K562 (cell line): ENCODE results near the gene SMG1. TPM values are rescaled to one million over a fixed set of nuclear protein-coding genes. Genes with fewer than 3 reads are reported as not detected.
"Not testable (repeated sequence)": the region's sequence is repeated elsewhere in the genome, so short reads cannot be mapped to it uniquely, and the experiment has no call there.

Experiments
- ATAC-seq: fragments of 200-7000 bp; cut with Tn5 transposase; 3 replicates; pipeline ENCODE4 v1.9.1; 2020; ENCODE audit warnings: moderate library complexity
- Bru-seq: library from RNA; stranded (reverse); fragments of 400-500 nt; gene quantifications from one replicate; lab custom pipeline; 2021; lab: Mats Ljungman, UMichigan
- BruChase-seq, 2 experiments: library from RNA; stranded (reverse); fragments of 400-500 nt; gene quantifications; one replicate each; lab custom pipeline; 2021; lab: Mats Ljungman, UMichigan
- BruUV-seq: library from RNA; stranded (reverse); fragments of 400-500 nt; replicated peaks from 2 replicates; lab custom pipeline; 2021; lab: Mats Ljungman, UMichigan
- CTCF ChIA-PET: fragments of 300-600 bp; formaldehyde crosslinking; extraction: SDS; loops from one replicate; lab custom pipeline; 2021; ENCODE audit warnings: low intra/inter-chr PET ratio; lab: Yijun Ruan, JAX
- POLR2A ChIA-PET: fragments of 300-600, 350-650 bp; sonication (Branson Sonifier 250); formaldehyde crosslinking; extraction: SDS; loops from one replicate; lab custom pipeline; 2021; ENCODE audit warnings: antibody characterized with exemption, inconsistent platforms; lab: Yijun Ruan, JAX
- DNase-seq, 4 experiments: peaks; one replicate each; pipeline versions ENCODE4 v3.0.0 to v3.0.0-alpha.2; 2011 to 2018; ENCODE audit warnings: low spot score in 3 of 4, mixed read lengths in 3 of 4; ENCODE audit errors: extremely low read depth in 1 of 4
- FAIRE-seq: peaks from 2 replicates; lab custom pipeline; 2011; peaks lifted over from hg19 to GRCh38; lab: Jason Lieb, UNC
- H2AFZ ChIP-seq: 2 replicates; pipeline ENCODE4 v1.6.0; 2011; ENCODE audit warnings: low read depth, low read length, control low read depth, inconsistent platforms
- H3K27ac ChIP-seq: fragments of 200-600 bp; 3 replicates; pipeline ENCODE4 v1.8.0; 2011; ENCODE audit warnings: low read depth, mild to moderate bottlenecking, control low read depth, inconsistent platforms, low read length, moderate library complexity, mixed read lengths; ENCODE audit errors: extremely low read depth
- H3K27me3 ChIP-seq, 2 experiments: fragments of 300-600 bp in 1 of 2; 2 replicates in 1 of 2; 3 replicates in 1 of 2; pipeline versions ENCODE4 v1.6.0 to v1.8.0; 2011; ENCODE audit warnings: inconsistent platforms in 2 of 2, low read length in 2 of 2, mild to moderate bottlenecking in 1 of 2, mixed read lengths in 1 of 2, moderate library complexity in 1 of 2; ENCODE audit not compliant: control insufficient read depth in 2 of 2, insufficient read depth in 2 of 2
- H3K36me3 ChIP-seq: fragments of 300-600 bp; 3 replicates; pipeline ENCODE4 v1.8.0; 2011; ENCODE audit warnings: mild to moderate bottlenecking, low read length, inconsistent platforms; ENCODE audit not compliant: control insufficient read depth, insufficient read depth
- H3K4me1 ChIP-seq, 2 experiments: fragments of 200-600 bp in 1 of 2; replicated peaks in 1 of 2; 2 replicates in 1 of 2; 3 replicates in 1 of 2; pipeline versions ENCODE4 v1.5.1 to v1.8.0; 2011; ENCODE audit warnings: inconsistent platforms in 2 of 2, low read length in 2 of 2, mild to moderate bottlenecking in 1 of 2, mixed read lengths in 1 of 2, moderate library complexity in 1 of 2; ENCODE audit not compliant: control insufficient read depth in 2 of 2, insufficient read depth in 2 of 2
- H3K4me2 ChIP-seq: 2 replicates; pipeline ENCODE4 v1.6.1; 2011; ENCODE audit warnings: low read length, control low read depth, inconsistent platforms, mixed read lengths; ENCODE audit not compliant: insufficient read depth
- H3K4me3 ChIP-seq: fragments of 200-600 bp; sonication (generic), shearing (Covaris generic); 2 replicates; pipeline ENCODE4 v1.5.1; 2016; ENCODE audit warnings: control low read depth, inconsistent platforms
- H3K79me2 ChIP-seq: fragments of 200-600 bp; 3 replicates; pipeline ENCODE4 v1.8.0; 2011; ENCODE audit warnings: low read length, inconsistent platforms; ENCODE audit not compliant: control insufficient read depth, insufficient read depth
- H3K9ac ChIP-seq, 2 experiments: 2 replicates each; pipeline versions ENCODE4 v1.6.0 to v1.6.1; 2011; ENCODE audit warnings: low read depth in 2 of 2, low read length in 2 of 2, control low read depth in 1 of 2, inconsistent platforms in 1 of 2, mild to moderate bottlenecking in 1 of 2, mixed read lengths in 1 of 2; ENCODE audit not compliant: insufficient read depth in 1 of 2
- H3K9me1 ChIP-seq: one replicate; pipeline ENCODE4 v1.6.0; 2011; ENCODE audit warnings: inconsistent platforms, mild to moderate bottlenecking, low read length, moderate library complexity; ENCODE audit not compliant: control insufficient read depth, insufficient read depth
- H3K9me3 ChIP-seq: replicated peaks from 2 replicates; pipeline ENCODE4 v1.5.1; 2011; ENCODE audit warnings: low read depth, low read length, inconsistent platforms; ENCODE audit not compliant: control insufficient read depth, insufficient read depth
- H4K20me1 ChIP-seq: replicated peaks from 2 replicates; pipeline ENCODE4 v1.6.1; 2011; ENCODE audit warnings: low read length, inconsistent platforms, mixed read lengths; ENCODE audit not compliant: control insufficient read depth, insufficient read depth
- CREM ChIP-seq: IDR thresholded peaks from 2 replicates; pipeline ENCODE4 v1.6.1; 2014; ENCODE audit warnings: antibody characterized with exemption, low read depth
- CTBP1 ChIP-seq: fragments of 450-650 bp; IDR thresholded peaks from 2 replicates; pipeline ENCODE4 v1.6.1; 2016; ENCODE audit warnings: borderline replicate concordance
- FOSL1 ChIP-seq: fragments of 200-800 bp; sonication (Bioruptor generic); conservative IDR thresholded peaks from 2 replicates; pipeline ENCODE4 v1.6.1; 2016; ENCODE audit warnings: missing genetic modification characterization, missing compliant biosample characterization
- FOXP1 ChIP-seq: sonication (generic); formaldehyde crosslinking; IDR thresholded peaks from 2 replicates; pipeline ENCODE4 v1.8.0; 2022; ENCODE audit warnings: mild to moderate bottlenecking, missing genetic modification reagents
- GABPA ChIP-seq: fragments of 200-800 bp; sonication (Bioruptor generic); conservative IDR thresholded peaks from 2 replicates; pipeline ENCODE4 v1.6.1; 2016; ENCODE audit warnings: low read depth, missing genetic modification characterization, missing compliant biosample characterization
- JUND ChIP-seq, 2 experiments: IDR thresholded peaks; 2 replicates in 1 of 2; 3 replicates in 1 of 2; pipeline ENCODE4 v1.6.1; 2011; ENCODE audit warnings: borderline replicate concordance in 2 of 2, low read depth in 2 of 2, low read length in 2 of 2, improper control_type of control experiment in 1 of 2, missing biosample characterization in 1 of 2, missing genetic modification characterization in 1 of 2, missing genetic modification reagents in 1 of 2
- L3MBTL2 ChIP-seq: fragments of 450-650 bp; IDR thresholded peaks from 2 replicates; pipeline ENCODE4 v1.6.1; 2016; ENCODE audit warnings: mild to moderate bottlenecking, moderate library complexity
- MYC ChIP-seq, 2 experiments: fragments of 250-450 bp in 1 of 2; sonication (Bioruptor Pico) in 1 of 2; IDR thresholded peaks; 2 replicates each; pipeline versions ENCODE4 v1.5.1 to v1.6.1; 2012 to 2021; ENCODE audit warnings: low read depth in 2 of 2, borderline replicate concordance in 1 of 2, improper control_type of control experiment in 1 of 2, low read length in 1 of 2, mild to moderate bottlenecking in 1 of 2, moderate library complexity in 1 of 2
- NRF1 ChIP-seq, 2 experiments: fragments of 450-650 bp; IDR thresholded peaks in 1 of 2; conservative IDR thresholded peaks in 1 of 2; 2 replicates each; pipeline ENCODE4 v1.6.1; 2014; ENCODE audit warnings: mild to moderate bottlenecking in 2 of 2
- PRPF4 ChIP-seq: fragments of 200-400 bp; formaldehyde crosslinking; IDR thresholded peaks from one replicate; pipeline ENCODE4 v1.6.1; 2017; ENCODE audit warnings: low read length, low read depth, mild to moderate bottlenecking; ENCODE audit not compliant: insufficient read depth, poor library complexity, severe bottlenecking
- RAD51 ChIP-seq: fragments of 450-650 bp; IDR thresholded peaks from 2 replicates; pipeline ENCODE4 v1.7.1; 2016; ENCODE audit warnings: low read depth, mild to moderate bottlenecking, borderline replicate concordance
- USF1 ChIP-seq: sonication (generic); formaldehyde crosslinking; IDR thresholded peaks from 2 replicates; pipeline ENCODE4 v1.9.0; 2022; ENCODE audit warnings: mild to moderate bottlenecking, missing genetic modification reagents
- ZNF143 ChIP-seq: sonication (generic); formaldehyde crosslinking; IDR thresholded peaks from 2 replicates; pipeline ENCODE4 v1.9.0; 2022; ENCODE audit warnings: mild to moderate bottlenecking, missing genetic modification reagents
- WGBS: fragments of 100-300 bp; shearing (Covaris generic); methylation state at CpG from one replicate; pipeline ENCODE4 v1.1.6; 2016; ENCODE audit warnings: low coverage, mixed read lengths; ENCODE audit not compliant: insufficient coverage; ENCODE audit errors: missing lambda C conversion rate; 5-methylcytosine and 5-hydroxymethylcytosine counted together
- in situ Hi-C: fragments of 300-500 bp; cut with MboI; formaldehyde crosslinking; loops from 4 replicates; pipeline ENCODE4 v1.15.0; 2018; ENCODE audit warnings: inconsistent platforms, mixed read lengths
- intact Hi-C: fragments of 100-400 bp; cut with micrococcal nuclease; formaldehyde crosslinking; loops from 2 replicates; pipeline ENCODE4 v1.14.2; 2022
- long read RNA-seq, 3 experiments: library from polyadenylated mRNA in 2 of 3; library from RNA in 1 of 3; unstranded in 2 of 3; stranded (forward) in 1 of 3; transcript quantifications; one replicate each; pipeline ENCODE4 v2.0.0, GENCODE V29; 2019 to 2022
- polyA minus RNA-seq, 3 experiments: library from RNA; depleted of rRNA, polyadenylated mRNA; stranded (reverse); fragments of >200 nt; gene quantifications; 2 replicates each; pipeline ENCODE4 v1.2.3, GENCODE V29; 2011
- polyA plus RNA-seq, 8 experiments: library from polyadenylated mRNA; depleted of rRNA in 4 of 8; stranded (reverse) in 5 of 8; unstranded in 3 of 8; fragments of >200 nt; fragmentation: Nextera tagmentation in 2 of 8; fragmentation: Illumina TruSeq in 1 of 8; extraction: Ambion mirVana in 2 of 8; extraction: Trizol in 1 of 8; gene quantifications; 2 replicates each; pipeline versions ENCODE4 v1.2.1 to v1.2.3, GENCODE V29; 2011 to 2014; ENCODE audit warnings: inconsistent platforms in 1 of 8, missing spikeins in 1 of 8
- total RNA-seq, 7 experiments: library from RNA; depleted of rRNA in 6 of 7; stranded (reverse); fragments of >200 nt in 6 of 7; fragmentation: Illumina TruSeq in 2 of 7; extraction: Trizol in 2 of 7; gene quantifications; 2 replicates each; pipeline versions ENCODE4 v1.2.1 to v1.2.3, GENCODE V29; 2011 to 2021; ENCODE audit warnings: low replicate concordance in 1 of 7

Gene SMG1
- 356 and 852 TPM in 2 replicates for total RNA-seq (2011; cell fraction: chromatin; rRNA removed; ENCODE audit: low replicate concordance)
- 116 and 155 TPM in 2 replicates for total RNA-seq (2011; cell fraction: nucleolus; rRNA removed)
- 296 and 413 TPM in 2 replicates for total RNA-seq (2011; cell fraction: nucleoplasm; rRNA removed)
- 23.2 and 23.5 TPM in 2 replicates for total RNA-seq (2014; rRNA removed)
- total RNA-seq (2014; rRNA removed; fragmentation: Illumina TruSeq; extraction: Trizol), result 37.6 and 43.3 TPM in 2 replicates
- total RNA-seq (2015; rRNA removed; fragmentation: Illumina TruSeq; extraction: Trizol), result 35.2 and 35.4 TPM in 2 replicates
- total RNA-seq (2021), result 54.8 and 59.4 TPM in 2 replicates
- 30.9 and 41.1 TPM in 2 replicates for polyA plus RNA-seq (2011; rRNA removed)
- 13.9 and 19.5 TPM in 2 replicates for polyA plus RNA-seq (2011; cell fraction: cytosol; rRNA removed)
- 58.5 and 66.6 TPM in 2 replicates for polyA plus RNA-seq (2011; cell fraction: nucleus; rRNA removed)
- 19.1 and 22.5 TPM in 2 replicates for polyA plus RNA-seq (2012)
- 28.3 and 32.0 TPM in 2 replicates for polyA plus RNA-seq (2014; fragmentation: Illumina TruSeq; extraction: Trizol)
- 1 to 10 TPM; 3.4 to 3.7 TPM for polyA plus RNA-seq (2014; fragmentation: Nextera tagmentation; extraction: Ambion mirVana)
- polyA plus RNA-seq (2014; rRNA removed), result 24.1 and 24.4 TPM in 2 replicates
- 250 and 261 TPM in 2 replicates for polyA minus RNA-seq (2011; rRNA and poly(A)+ RNA removed)
- polyA minus RNA-seq (2011; cell fraction: cytosol; rRNA and poly(A)+ RNA removed), result 38.0 and 68.0 TPM in 2 replicates
- polyA minus RNA-seq (2011; cell fraction: nucleus; rRNA and poly(A)+ RNA removed), result 126 and 193 TPM in 2 replicates
- percentile 83 among the genes with signal in this experiment for Bru-seq, nascent RNA
- percentile 88 among the genes with signal in this experiment for BruChase-seq, experiment 1, labeled RNA remaining after a 2-hour chase
- percentile 92 among the genes with signal in this experiment for BruChase-seq, experiment 2, labeled RNA remaining after a 6-hour chase
- long read RNA-seq, experiment 1, partial matches to known transcripts, result 12 of 34 reads
- long read RNA-seq, experiment 1, other reads (novel, unspliced or antisense), result 22 of 34 reads
- long read RNA-seq, experiment 2, partial matches to known transcripts, result 2 of 9 reads
- long read RNA-seq, experiment 2, other reads (novel, unspliced or antisense), result 7 of 9 reads
- long read RNA-seq, experiment 3, partial matches to known transcripts, result 2 of 3 reads
- long read RNA-seq, experiment 3, other reads (novel, unspliced or antisense), result 1 of 3 reads

DNA sequence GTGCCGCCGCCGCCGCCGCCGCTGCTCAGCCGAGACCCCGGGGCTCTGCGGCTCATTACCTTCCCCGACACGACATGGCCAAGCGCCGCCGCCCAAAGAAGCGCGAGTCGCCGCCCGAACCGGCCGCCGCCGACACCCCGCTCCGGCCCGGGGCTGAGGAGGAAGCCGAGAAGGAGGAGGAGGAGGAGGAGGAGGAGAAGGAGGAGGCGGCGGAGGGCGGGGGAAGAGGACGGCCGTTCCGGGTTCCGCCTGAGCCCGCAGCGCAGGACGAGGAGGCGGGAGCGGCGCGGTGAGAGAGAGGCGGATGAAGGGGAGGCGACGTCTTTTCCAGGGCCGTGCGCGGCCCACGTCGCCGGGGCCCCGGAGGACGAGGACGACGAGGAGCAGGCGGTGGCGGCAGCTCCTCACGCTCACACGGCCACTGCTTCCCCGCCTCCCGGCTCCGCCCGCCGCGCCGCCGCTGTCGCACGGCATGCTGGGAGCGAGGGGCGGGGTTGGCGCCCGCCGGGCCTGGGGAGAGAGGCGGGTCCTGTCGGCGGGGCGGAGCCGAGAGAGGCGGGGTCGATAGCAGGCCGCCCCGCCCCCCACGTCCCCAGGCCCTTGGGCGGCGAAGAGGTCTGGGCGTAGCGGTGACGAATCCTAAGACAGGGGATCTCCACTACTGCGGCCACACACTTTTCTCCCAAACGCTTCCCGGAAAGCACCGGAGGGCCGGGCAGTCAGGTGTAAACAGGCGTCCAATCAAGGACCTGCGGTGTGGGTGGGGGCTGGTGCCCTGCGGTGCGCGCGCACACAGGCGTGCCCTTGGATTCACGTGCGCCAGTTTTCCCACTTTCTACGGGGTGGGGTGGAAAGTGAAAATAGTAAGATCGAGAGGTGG, at the start of gene SMG1:
SMG1 (minus strand) TSS at position 423 of the 880 bp plus-strand sequence; CDS start at position 56, 367 bp downstream.
- peaks cover 45% of the 10 kb centered on the region for H3K79me2 ChIP-seq
- POLR2A ChIA-PET, result interaction anchor here (0.9 to 1.2 kb wide), 3 partner anchors 17 to 136 kb away, joined by 4 to 6 read pairs (median 4); partner anchors contain the start of genes ARL6IP1 and RPS15A
- WGBS, result under 1% methylated on average over 42 of the region's 104 CpGs
- ATAC-seq (peak; percentile 95), FAIRE-seq (peak; percentile 72), DNase-seq (peak; percentile 90 to 97 (median 92))
- peak within 1 kb of the TSS; percentile 93 for H3K27ac ChIP-seq
- H3K4me1 ChIP-seq, result peaks cover 7 to 13% of the 10 kb centered on the region in 2 experiments; a peak in 3 of 5 replicates
- H3K4me3 ChIP-seq, result peak within 1 kb of the TSS; percentile 53
- in situ Hi-C loops; CTCF ChIA-PET; H3K9me3 ChIP-seq; H4K20me1 ChIP-seq; H3K27me3 ChIP-seq; BruUV-seq; intact Hi-C loops; H3K9me1 ChIP-seq; H3K36me3 ChIP-seq; TF ChIP-seq MYC (CRISPR knock-in tag; IDR thresholded peaks at IDR 0.05; ENCODE audit: borderline replicate concordance, low read depth); JUND (tag; IDR thresholded peaks at IDR 0.05; ENCODE audit: borderline replicate concordance, low read depth, low read length): not testable (repeated sequence)
- H2AFZ ChIP-seq, result peak within 1 kb of the TSS; percentile 92
- peak within 1 kb of the TSS; percentile 86 for H3K4me2 ChIP-seq
- H3K9ac ChIP-seq, result peak within 1 kb of the TSS; percentile 80 to 92
- TF ChIP-seq FOSL1 (peak; percentile 44), CREM (peak; percentile 63; the same call in 1 of the 2 replicates), CTBP1 (0 out of 2 replicates have a peak, but pooled peaks have one; percentile 45), L3MBTL2 (peak; percentile 95; the same call in 1 of the 2 replicates), MYC (IDR thresholded peaks at IDR 0.05; ENCODE audit: low read depth, low read length) (peak; percentile 72), PRPF4 (peak; percentile 46), ZNF143 (CRISPR knock-in tag) (peak; percentile 81), NRF1 (conservative IDR thresholded peaks at IDR 0.05 in 1 of 2, IDR thresholded peaks at IDR 0.05 in 1 of 2) (peak; percentile 88 to 89), FOXP1 (CRISPR knock-in tag) (peak; percentile 64; the same call in 1 of the 2 replicates), GABPA (peak; percentile 31; the same call in 1 of the 2 replicates), JUND (IDR thresholded peaks at IDR 0.05; ENCODE audit: borderline replicate concordance, low read depth, low read length) (peak; percentile 33), USF1 (peak; percentile 91), RAD51 (peak; percentile 71)
